NCI-H128 (cell line): ENCODE data around the gene CCDC97.

Experiments used
- DNase-seq: peaks from one replicate; lab custom pipeline; 2025; ENCODE audit not compliant: unreplicated experiment; lab: John Stamatoyannopoulos, UW

The CCDC97 gene

GRCh38 chr19:41318696-41319499, 8.9 kb downstream of the CCDC97 start:
- DNase-seq = no peak

GRCh38 chr19:41319500-41320184, 9.7 kb downstream of the CCDC97 start:
- DNase-seq = no peak

- DNase-seq = no peak
These were observed 10.2 kb downstream of the CCDC97 start for GRCh38 chr19:41320185-41320518.

DNA sequence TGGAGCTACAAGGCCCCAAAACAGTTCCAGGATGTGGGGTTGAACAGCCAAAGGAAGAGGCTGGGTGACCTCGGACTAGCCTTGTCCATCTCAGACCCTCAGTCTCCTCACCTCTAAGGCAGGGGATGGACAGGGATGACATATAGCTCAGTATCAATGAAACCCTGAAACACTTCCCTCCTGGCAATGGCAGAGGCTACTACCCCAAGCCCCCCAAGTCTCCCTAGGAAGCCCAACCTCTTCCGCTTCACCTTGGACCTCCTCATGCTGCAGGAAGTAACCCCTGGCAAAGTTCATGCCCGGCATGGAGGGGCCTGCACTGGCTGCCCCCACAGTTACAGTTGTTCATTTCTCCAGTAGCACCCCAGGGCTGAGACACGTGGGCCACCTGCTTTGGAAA, 10.6 kb downstream of the CCDC97 start:
- DNase-seq = no peak

GRCh38 chr19:41321204-41321599, 11.2 kb downstream of the CCDC97 start:
- no peak for DNase-seq

- DNase-seq = no peak
These were observed 11.8 kb downstream of the CCDC97 start for GRCh38 chr19:41321600-41322270.

DNA sequence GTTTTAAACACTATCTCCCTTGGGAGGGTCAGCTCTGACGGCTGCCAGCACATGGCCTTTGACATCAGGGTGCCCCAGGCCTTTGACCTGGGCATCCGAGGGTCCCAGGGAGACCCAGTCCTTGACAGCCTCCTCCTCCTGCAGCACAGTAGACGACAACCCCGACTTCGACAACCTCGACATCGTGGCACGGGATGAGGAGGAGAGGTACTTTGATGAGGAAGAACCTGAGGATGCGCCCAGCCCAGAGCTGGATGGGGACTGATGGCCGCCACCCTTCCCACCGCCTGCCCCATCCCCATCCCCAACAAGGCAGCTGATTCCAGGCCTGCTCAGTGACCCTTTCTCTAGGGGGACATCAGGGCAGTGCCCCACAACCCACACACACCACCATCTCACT, 12.5 kb downstream of the CCDC97 start:
- DNase-seq = no peak

DNA sequence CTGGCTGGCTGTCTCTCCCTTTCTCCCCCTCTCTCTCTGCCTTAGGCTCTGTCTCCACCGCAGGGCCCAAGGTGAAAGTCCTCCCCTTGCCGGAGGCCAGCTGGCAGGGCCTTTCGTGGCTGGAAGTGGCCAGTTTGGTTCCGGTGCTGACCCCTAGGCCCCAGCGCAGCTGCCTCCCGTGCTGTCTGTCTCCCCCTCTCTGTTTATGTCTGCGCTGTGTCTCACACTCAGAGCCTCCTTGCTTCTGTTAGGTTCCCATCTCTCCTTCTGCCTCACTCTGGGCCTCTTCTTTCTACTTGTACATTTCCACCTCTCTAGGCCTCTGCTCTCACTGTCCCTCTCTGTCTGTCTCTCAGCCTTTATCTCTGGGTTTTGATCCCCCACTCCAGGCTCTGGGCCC, 13.1 kb downstream of the CCDC97 start:
- no peak for DNase-seq

DNA sequence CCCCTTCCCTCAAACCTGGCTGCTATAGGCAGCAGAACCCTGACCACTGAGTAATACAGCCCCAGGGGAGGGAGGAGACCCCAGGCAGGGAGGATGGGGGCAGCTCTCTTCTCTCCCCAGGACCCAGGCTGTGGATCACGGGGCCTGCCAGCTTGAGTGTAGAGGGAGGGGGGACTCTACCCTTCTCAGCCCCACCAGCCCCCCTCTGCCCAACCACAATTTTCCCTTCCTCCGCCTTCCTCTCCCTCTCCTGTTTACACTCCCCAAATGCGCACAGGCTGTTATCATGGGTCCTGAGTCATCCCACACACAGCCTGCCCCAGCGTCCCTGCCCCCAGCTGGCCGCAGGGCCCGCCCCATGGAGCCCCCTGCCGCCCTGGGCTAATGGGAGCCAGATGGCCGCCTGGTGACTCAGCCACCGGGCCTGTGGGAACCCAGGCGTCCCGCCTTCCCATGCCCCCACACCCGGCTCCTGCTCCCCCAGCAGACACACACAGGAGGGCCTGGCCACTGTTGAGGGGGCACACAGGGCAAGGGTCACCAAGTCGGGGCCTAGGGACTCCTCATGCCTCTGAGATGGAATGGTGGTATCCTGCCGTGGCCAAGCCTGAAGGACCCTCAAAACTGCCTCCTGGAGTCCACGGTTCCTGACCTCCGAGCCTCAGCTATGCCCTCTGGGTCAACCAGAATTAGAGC, 13.6 kb downstream of the CCDC97 start:
- DNase-seq = no peak

GRCh38 chr19:41324231-41324702, 14.3 kb downstream of the CCDC97 start:
- DNase-seq = no peak

GRCh38 chr19:41324921-41325639, 15.1 kb downstream of the CCDC97 start:
- DNase-seq = no peak

- DNase-seq = no peak
These were observed 15.6 kb downstream of the CCDC97 start for GRCh38 chr19:41325640-41325946.

GRCh38 chr19:41325947-41326706, 16.2 kb downstream of the CCDC97 start:
- no peak for DNase-seq

- no peak for DNase-seq
These were observed 17.2 kb downstream of the CCDC97 start for GRCh38 chr19:41327076-41327575.

DNA sequence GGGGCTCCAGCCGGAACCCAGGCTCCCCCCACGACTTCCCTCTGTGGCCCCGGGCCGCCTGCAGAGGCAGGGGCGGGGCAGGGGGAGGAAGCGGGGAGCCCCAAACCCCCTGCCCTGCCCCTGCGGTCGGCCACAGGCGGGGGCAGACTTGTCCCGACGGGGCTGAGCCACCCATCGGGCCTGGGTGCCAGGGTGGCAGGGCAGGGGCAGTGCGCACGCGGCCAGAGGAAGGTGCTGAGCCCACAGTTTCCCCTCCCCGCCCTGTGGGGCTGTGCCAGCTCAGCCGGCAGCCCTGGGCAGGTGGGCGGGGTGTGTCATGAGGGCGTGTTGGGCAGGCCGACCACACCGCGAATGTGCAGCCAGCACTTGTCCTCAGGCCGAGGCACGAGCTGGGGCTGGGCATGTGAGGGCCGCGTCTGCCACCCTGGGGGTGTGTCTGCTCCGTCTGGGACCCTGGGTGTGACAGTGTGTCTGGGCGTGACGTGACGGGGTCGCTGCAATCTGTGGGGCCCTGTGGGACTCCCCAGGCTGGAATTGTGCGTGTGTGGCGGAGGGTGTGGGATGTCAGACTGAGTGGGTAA, 17.7 kb downstream of the CCDC97 start:
- DNase-seq = no peak

- no peak for DNase-seq
These were observed 18.3 kb downstream of the CCDC97 start for GRCh38 chr19:41328157-41328841.

DNA sequence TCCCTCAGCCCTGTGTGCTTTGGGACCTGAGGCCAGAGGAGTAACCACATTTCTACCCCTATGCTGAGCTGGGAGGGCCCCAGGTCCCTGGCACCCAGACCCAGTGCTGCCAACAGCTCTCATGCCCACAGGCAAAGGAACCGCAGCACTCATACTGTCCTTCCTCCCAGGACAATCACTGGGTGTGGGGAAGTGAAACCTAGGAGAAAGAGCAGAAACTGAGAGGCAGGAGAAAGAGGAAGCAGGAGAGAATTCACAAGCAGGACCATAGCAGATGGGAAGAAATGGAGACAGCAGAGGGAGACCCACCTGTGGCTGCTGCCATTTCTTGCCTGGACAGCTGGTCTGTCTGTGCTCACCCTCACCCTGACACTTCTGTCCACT, 18.9 kb downstream of the CCDC97 start:
- no peak for DNase-seq

- DNase-seq = no peak
These were observed 20.5 kb downstream of the CCDC97 start for GRCh38 chr19:41330481-41330880.
